ENCODE results near the gene NDUFB10.

NDUFB10 gene

GRCh38 chr16:1976951-1977874, 17.9 kb downstream of the NDUFB10 start:
- H2BK15ac ChIP-seq (ENCODE audit: low read depth, poor library complexity, severe bottlenecking): no peak overlapping the region
- H4K8ac ChIP-seq (ENCODE audit: low read length): no peak overlapping the region
- H3K23ac ChIP-seq (ENCODE audit: low read length in 2 of 2): no peak overlapping the region
- DNase-seq: no peak
- no peak overlapping the region for H2BK12ac ChIP-seq (ENCODE audit: low read length in 2 of 2)
- no peak overlapping the region for H2BK5ac ChIP-seq (ENCODE audit: low read depth, low read length, poor library complexity, severe bottlenecking)
- peaks cover 22% of the 10 kb centered on the region for H3K79me1 ChIP-seq (replicated peaks; ENCODE audit: low read length, poor library complexity, severe bottlenecking)
- peaks cover 32% of the 10 kb centered on the region for H3K4me1 ChIP-seq (ENCODE audit: control insufficient read depth, insufficient read depth, low read depth, low read length)
- no peak overlapping the region for H3K27ac ChIP-seq (ENCODE audit: low read length, poor library complexity, severe bottlenecking)
- no peak overlapping the region for H3K9ac ChIP-seq (ENCODE audit: low read length)
- no peak overlapping the region for H3K14ac ChIP-seq (ENCODE audit: low read length in 2 of 2)
- no peak overlapping the region for H3K18ac ChIP-seq (ENCODE audit: low read depth in 1 of 2, low read length in 2 of 2)
- H4K91ac ChIP-seq (ENCODE audit: low read length): no peak overlapping the region
- no peak overlapping the region for H3K4me2 ChIP-seq (ENCODE audit: low read length, poor library complexity, severe bottlenecking)
- WGBS: 95% methylated on average over 33 of the region's 33 CpGs
- H2AK5ac ChIP-seq (ENCODE audit: low read length, severe bottlenecking): no peak overlapping the region
- H3K4me3 ChIP-seq (ENCODE audit: insufficient read depth in 1 of 2, low read depth in 1 of 2, low read length in 2 of 2): no peak overlapping the region
- no peak overlapping the region for H2AFZ ChIP-seq (ENCODE audit: low read depth, low read length)
- H3K36me3 ChIP-seq (ENCODE audit: control insufficient read depth in 1 of 2, insufficient read depth in 2 of 2, low read depth in 1 of 2, low read length in 2 of 2): peaks cover 45 to 67% of the 10 kb centered on the region in 2 experiments
- H3K9me3 ChIP-seq (ENCODE audit: control insufficient read depth, low read length): no peaks in the 10 kb centered on the region
- H3K4ac ChIP-seq (ENCODE audit: low read depth in 1 of 2, low read length in 2 of 2): no peak overlapping the region
- H3K27me3 ChIP-seq (ENCODE audit: control insufficient read depth in 1 of 2, insufficient read depth in 1 of 2, low read length in 2 of 2): peaks cover 27 to 31% of the 10 kb centered on the region in 2 experiments
- no peak overlapping the region for H2BK120ac ChIP-seq (ENCODE audit: low read depth, low read length)

- Histone ChIP-seq H2BK15ac (ENCODE audit: low read depth, poor library complexity, severe bottlenecking) (no peak overlapping the region), H3K4me2 (ENCODE audit: low read length, poor library complexity, severe bottlenecking) (no peak overlapping the region), H2BK12ac (ENCODE audit: low read length in 2 of 2) (no peak overlapping the region), H2BK120ac (ENCODE audit: low read depth, low read length) (no peak overlapping the region), H3K4me1 (ENCODE audit: control insufficient read depth, insufficient read depth, low read depth, low read length) (peaks cover 28% of the 10 kb centered on the region), H2AFZ (ENCODE audit: low read depth, low read length) (no peak overlapping the region), H3K4me3 (ENCODE audit: insufficient read depth in 1 of 2, low read depth in 1 of 2, low read length in 2 of 2) (no peak overlapping the region), H2BK5ac (ENCODE audit: low read depth, low read length, poor library complexity, severe bottlenecking) (no peak overlapping the region), H3K9ac (ENCODE audit: low read length) (no peak overlapping the region), H3K23ac (ENCODE audit: low read length in 2 of 2) (no peak overlapping the region), H3K18ac (ENCODE audit: low read depth in 1 of 2, low read length in 2 of 2) (no peak overlapping the region), H3K14ac (ENCODE audit: low read length in 2 of 2) (no peak overlapping the region), H3K27ac (ENCODE audit: low read length, poor library complexity, severe bottlenecking) (no peak overlapping the region), H4K8ac (ENCODE audit: low read length) (no peak overlapping the region), H3K9me3 (ENCODE audit: control insufficient read depth, low read length) (no peaks in the 10 kb centered on the region), H4K91ac (ENCODE audit: low read length) (no peak overlapping the region), H3K36me3 (ENCODE audit: control insufficient read depth in 1 of 2, insufficient read depth in 2 of 2, low read depth in 1 of 2, low read length in 2 of 2) (peaks cover 45 to 67% of the 10 kb centered on the region in 2 experiments), H3K4ac (ENCODE audit: low read depth in 1 of 2, low read length in 2 of 2) (no peak overlapping the region), H3K27me3 (ENCODE audit: control insufficient read depth in 1 of 2, insufficient read depth in 1 of 2, low read length in 2 of 2) (peaks cover 32 to 37% of the 10 kb centered on the region in 2 experiments), H2AK5ac (ENCODE audit: low read length, severe bottlenecking) (no peak overlapping the region), H3K79me1 (replicated peaks; ENCODE audit: low read length, poor library complexity, severe bottlenecking) (peaks cover 22% of the 10 kb centered on the region)
- WGBS: over 99% methylated on average over 18 of the region's 18 CpGs
- DNase-seq: no peak
Measured at GRCh38 chr16:1977875-1978268, 18.5 kb downstream of the NDUFB10 start.

GRCh38 chr16:1978476-1979120, 19.3 kb downstream of the NDUFB10 start:
- H3K4ac ChIP-seq (ENCODE audit: low read depth in 1 of 2, low read length in 2 of 2): no peak overlapping the region
- WGBS: 78% methylated on average over 37 of the region's 37 CpGs
- no peak for DNase-seq

More at GRCh38 chr16:1978476-1979120, 19.3 kb downstream of the NDUFB10 start:
- no peak overlapping the region for H3K18ac ChIP-seq (ENCODE audit: low read depth in 1 of 2, low read length in 2 of 2)
- H2AFZ ChIP-seq (ENCODE audit: low read depth, low read length): no peak overlapping the region
- no peak overlapping the region for H3K4me3 ChIP-seq (ENCODE audit: insufficient read depth in 1 of 2, low read depth in 1 of 2, low read length in 2 of 2)
- no peak overlapping the region for H4K8ac ChIP-seq (ENCODE audit: low read length)
- peaks cover 29% of the 10 kb centered on the region for H3K4me1 ChIP-seq (ENCODE audit: control insufficient read depth, insufficient read depth, low read depth, low read length)
- H2BK5ac ChIP-seq (ENCODE audit: low read depth, low read length, poor library complexity, severe bottlenecking): no peak overlapping the region
- no peak overlapping the region for H2AK5ac ChIP-seq (ENCODE audit: low read length, severe bottlenecking)
- H2BK120ac ChIP-seq (ENCODE audit: low read depth, low read length): no peak overlapping the region
- H3K27ac ChIP-seq (ENCODE audit: low read length, poor library complexity, severe bottlenecking): no peak overlapping the region
- peaks cover 20% of the 10 kb centered on the region for H3K79me1 ChIP-seq (replicated peaks; ENCODE audit: low read length, poor library complexity, severe bottlenecking)
- no peak overlapping the region for H3K14ac ChIP-seq (ENCODE audit: low read length in 2 of 2)
- no peak overlapping the region for H2BK15ac ChIP-seq (ENCODE audit: low read depth, poor library complexity, severe bottlenecking)
- no peak overlapping the region for H4K91ac ChIP-seq (ENCODE audit: low read length)
- no peak overlapping the region for H2BK12ac ChIP-seq (ENCODE audit: low read length in 2 of 2)
- peaks cover 35 to 41% of the 10 kb centered on the region in 2 experiments for H3K27me3 ChIP-seq (ENCODE audit: control insufficient read depth in 1 of 2, insufficient read depth in 1 of 2, low read length in 2 of 2)
- H3K36me3 ChIP-seq (ENCODE audit: control insufficient read depth in 1 of 2, insufficient read depth in 2 of 2, low read depth in 1 of 2, low read length in 2 of 2): peaks cover 45 to 67% of the 10 kb centered on the region in 2 experiments
- no peak overlapping the region for H3K4me2 ChIP-seq (ENCODE audit: low read length, poor library complexity, severe bottlenecking)
- H3K23ac ChIP-seq (ENCODE audit: low read length in 2 of 2): no peak overlapping the region
- no peaks in the 10 kb centered on the region for H3K9me3 ChIP-seq (ENCODE audit: control insufficient read depth, low read length)
- H3K9ac ChIP-seq (ENCODE audit: low read length): no peak overlapping the region
